GM12874 (cell line): ENCODE results near the gene FAT2.

ENCODE experiments used
- CTCF ChIP-seq: IDR thresholded peaks from 2 replicates; pipeline ENCODE4 v1.5.1; 2011; ENCODE audit warnings: low read depth, mild to moderate bottlenecking, control low read depth, low read length, moderate library complexity; ENCODE audit not compliant: insufficient read depth

Gene FAT2

GRCh38 chr5:151612689-151613427 lies 21.7 kb upstream of the FAT2 start:
- no peak for TF ChIP-seq CTCF

- TF ChIP-seq CTCF = no peak
Measured at GRCh38 chr5:151611127-151611775, 20.1 kb upstream of the FAT2 start.

- no peak for TF ChIP-seq CTCF
Measured at GRCh38 chr5:151608522-151608921, 17.4 kb upstream of the FAT2 start.

GRCh38 chr5:151607304-151607703 lies 16.2 kb upstream of the FAT2 start:
- no peak for TF ChIP-seq CTCF

GRCh38 chr5:151605559-151605958 lies 14.4 kb upstream of the FAT2 start:
- TF ChIP-seq CTCF = no peak

GRCh38 chr5:151602806-151603205 lies 11.7 kb upstream of the FAT2 start:
- no peak for TF ChIP-seq CTCF

- no peak for TF ChIP-seq CTCF
Measured at GRCh38 chr5:151601391-151601790, 10.3 kb upstream of the FAT2 start.
